Ectodermal cell (in vitro differentiated cells): ENCODE data around the gene IGLL5.

ENCODE experiments used
- H3K27ac ChIP-seq: 2 replicates; pipeline ENCODE4 v1.7.0; 2013; ENCODE audit warnings: mild to moderate bottlenecking, low read depth, low read length; ENCODE audit not compliant: insufficient read depth, poor library complexity, severe bottlenecking
- H3K27me3 ChIP-seq: 2 replicates; pipeline ENCODE4 v1.7.0; 2013; ENCODE audit warnings: mild to moderate bottlenecking, low read length; ENCODE audit not compliant: insufficient read depth, control insufficient read depth, poor library complexity, severe bottlenecking
- H3K36me3 ChIP-seq: one replicate; pipeline ENCODE4 v1.7.0; 2013; ENCODE audit warnings: low read length; ENCODE audit not compliant: control insufficient read depth, insufficient read depth
- H3K4me1 ChIP-seq: one replicate; pipeline ENCODE4 v1.7.0; 2013; ENCODE audit warnings: low read length; ENCODE audit not compliant: control insufficient read depth, insufficient read depth
- H3K4me3 ChIP-seq: 2 replicates; pipeline ENCODE4 v1.7.0; 2013; ENCODE audit warnings: low read depth, low read length, control low read depth; ENCODE audit not compliant: insufficient read depth
- H3K9me3 ChIP-seq: 2 replicates; pipeline ENCODE4 v1.7.0; 2013; ENCODE audit warnings: mild to moderate bottlenecking, low read length, moderate library complexity; ENCODE audit not compliant: control insufficient read depth
- WGBS, 2 experiments: methylation state at CpG; one replicate each; pipeline ENCODE4 v1.1.7; 2013; ENCODE audit warnings: missing lambda C conversion rate in 2 of 2; 5-methylcytosine and 5-hydroxymethylcytosine counted together

IGLL5 gene

DNA sequence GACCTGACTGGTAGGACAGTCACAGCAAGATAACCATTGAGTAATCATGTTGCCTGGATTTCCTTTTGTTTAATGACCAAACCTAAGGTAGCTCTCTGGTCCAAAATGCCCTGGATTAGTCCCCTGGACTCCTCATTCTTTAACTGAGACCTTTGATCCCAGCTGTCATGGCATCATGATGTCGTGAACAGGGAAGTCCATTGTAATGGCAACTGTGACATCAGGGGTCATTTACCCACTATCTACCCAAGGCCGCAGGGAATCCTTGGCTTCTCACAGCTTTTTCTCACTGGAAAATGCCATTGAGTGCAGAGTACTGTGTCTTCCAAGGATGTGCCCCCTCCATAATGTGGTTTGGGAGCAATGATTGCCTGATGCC, 29.1 kb upstream of the IGLL5 start:
- peak overlapping the region; percentile 33 for H3K27ac ChIP-seq
- peaks cover 19% of the 10 kb centered on the region for H3K27me3 ChIP-seq
- H3K4me3 ChIP-seq: no peak overlapping the region
- 74 to 86% methylated on average over 2 of the region's 2 CpGs for WGBS, 2 experiments
- H3K4me1 ChIP-seq: peaks cover 10% of the 10 kb centered on the region
- H3K36me3 ChIP-seq: no peaks in the 10 kb centered on the region
- H3K9me3 ChIP-seq: no peaks in the 10 kb centered on the region

DNA sequence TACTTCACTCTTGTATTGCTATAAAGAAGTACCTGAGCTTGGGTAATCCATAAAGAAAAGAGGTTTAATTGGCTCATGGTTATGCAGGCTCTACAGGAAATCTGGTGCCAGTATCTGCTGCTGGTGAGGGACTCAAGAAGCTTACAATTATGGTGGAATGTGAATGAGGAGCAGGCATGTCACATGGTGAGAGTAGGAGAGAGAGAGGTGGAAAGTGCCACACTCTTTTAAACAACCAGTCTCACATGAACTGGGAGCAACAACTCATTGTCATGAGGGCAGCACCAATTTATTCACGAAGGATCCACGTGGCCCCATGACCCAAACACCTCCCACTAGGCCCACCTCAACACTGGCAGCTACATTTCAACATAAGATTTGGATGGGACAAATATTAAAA, 24.6 kb upstream of the IGLL5 start:
- Histone ChIP-seq H3K36me3 (no peaks in the 10 kb centered on the region), H3K4me3 (no peak overlapping the region), H3K27me3 (peaks cover 40% of the 10 kb centered on the region), H3K9me3 (no peaks in the 10 kb centered on the region), H3K27ac (no peak overlapping the region), H3K4me1 (peaks cover 8% of the 10 kb centered on the region)
- 66 to 69% methylated on average over 2 of the region's 2 CpGs for WGBS, 2 experiments

DNA sequence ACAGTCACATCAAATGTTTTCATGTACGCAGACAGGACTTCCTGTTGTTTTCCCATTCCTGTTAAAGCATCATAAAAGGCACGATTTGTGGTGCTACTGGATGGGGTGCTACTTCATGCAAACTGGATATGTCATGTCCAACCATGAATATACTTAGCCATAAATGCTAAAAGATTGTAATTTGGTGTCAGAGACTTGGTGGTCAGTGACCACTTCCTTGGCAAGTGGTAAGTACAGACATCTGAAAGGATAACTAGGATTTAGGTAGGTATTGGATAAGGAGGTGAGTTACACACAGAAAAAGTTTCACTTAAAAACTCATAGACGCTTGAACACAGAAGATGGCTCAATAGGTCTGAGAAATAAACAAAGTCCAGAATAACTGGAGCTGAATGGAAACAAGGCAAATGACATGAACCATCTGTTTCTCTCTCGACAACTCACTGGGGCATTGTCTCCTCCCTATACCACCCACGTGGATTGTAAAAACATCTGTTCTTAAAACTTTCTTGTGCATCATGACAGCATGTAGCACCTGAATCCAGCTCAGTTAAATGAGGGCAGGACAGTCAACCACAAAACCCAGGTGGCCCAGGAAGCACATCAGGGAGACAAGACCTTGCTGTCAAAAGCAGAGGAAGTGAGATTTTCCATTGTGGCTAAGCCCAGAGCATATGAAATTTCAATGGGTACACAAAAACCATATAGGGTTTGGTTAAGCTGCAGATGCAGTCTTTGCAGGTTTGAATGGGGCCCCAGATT, 22.1 kb upstream of the IGLL5 start:
- Histone ChIP-seq H3K27ac (no peak overlapping the region), H3K4me3 (no peak overlapping the region), H3K9me3 (no peaks in the 10 kb centered on the region), H3K36me3 (no peaks in the 10 kb centered on the region), H3K27me3 (peaks cover 46% of the 10 kb centered on the region), H3K4me1 (no peaks in the 10 kb centered on the region)
- WGBS, 2 experiments: 72 to 81% methylated on average over 5 of the region's 5 CpGs

DNA sequence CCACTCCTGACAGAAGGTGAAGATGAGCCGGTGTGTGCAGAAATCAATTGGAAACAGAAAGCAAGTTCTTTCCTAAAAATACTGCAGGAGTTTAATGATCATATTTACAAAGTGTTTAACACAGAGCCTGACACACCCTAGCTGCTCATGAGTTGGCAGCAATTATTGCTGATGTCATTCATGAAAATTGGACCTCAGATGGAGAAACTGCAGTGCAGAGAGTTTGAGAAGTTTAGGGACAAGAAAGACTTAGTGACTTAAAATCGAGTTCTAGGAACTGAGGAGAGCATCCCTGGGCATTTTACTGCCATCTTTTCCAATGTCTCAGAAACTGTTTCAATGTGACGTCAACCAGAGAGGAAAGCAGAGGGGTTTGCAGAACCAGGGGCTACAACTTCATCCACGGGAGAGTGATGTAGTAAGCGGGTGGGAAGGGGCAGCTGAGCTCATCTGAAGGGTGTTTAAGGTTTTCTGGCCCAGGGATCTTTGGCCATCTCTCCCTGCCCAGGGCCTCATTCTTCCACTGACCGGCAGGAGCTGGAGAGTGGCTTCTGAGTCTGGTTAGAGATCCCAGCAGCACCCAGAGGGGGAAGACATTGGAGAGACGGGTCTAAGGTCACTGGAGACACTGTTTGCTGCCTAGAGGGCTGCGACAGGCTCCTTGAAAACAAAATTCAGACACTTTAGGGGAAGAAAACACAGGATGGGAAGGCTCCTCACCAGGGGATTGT, 21.1 kb upstream of the IGLL5 start:
- Histone ChIP-seq H3K36me3 (no peaks in the 10 kb centered on the region), H3K27me3 (peaks cover 39% of the 10 kb centered on the region), H3K27ac (no peak overlapping the region), H3K4me3 (no peak overlapping the region), H3K9me3 (no peaks in the 10 kb centered on the region), H3K4me1 (no peaks in the 10 kb centered on the region)
- WGBS, 2 experiments: 80 to 83% methylated on average over 8 of the region's 8 CpGs

DNA sequence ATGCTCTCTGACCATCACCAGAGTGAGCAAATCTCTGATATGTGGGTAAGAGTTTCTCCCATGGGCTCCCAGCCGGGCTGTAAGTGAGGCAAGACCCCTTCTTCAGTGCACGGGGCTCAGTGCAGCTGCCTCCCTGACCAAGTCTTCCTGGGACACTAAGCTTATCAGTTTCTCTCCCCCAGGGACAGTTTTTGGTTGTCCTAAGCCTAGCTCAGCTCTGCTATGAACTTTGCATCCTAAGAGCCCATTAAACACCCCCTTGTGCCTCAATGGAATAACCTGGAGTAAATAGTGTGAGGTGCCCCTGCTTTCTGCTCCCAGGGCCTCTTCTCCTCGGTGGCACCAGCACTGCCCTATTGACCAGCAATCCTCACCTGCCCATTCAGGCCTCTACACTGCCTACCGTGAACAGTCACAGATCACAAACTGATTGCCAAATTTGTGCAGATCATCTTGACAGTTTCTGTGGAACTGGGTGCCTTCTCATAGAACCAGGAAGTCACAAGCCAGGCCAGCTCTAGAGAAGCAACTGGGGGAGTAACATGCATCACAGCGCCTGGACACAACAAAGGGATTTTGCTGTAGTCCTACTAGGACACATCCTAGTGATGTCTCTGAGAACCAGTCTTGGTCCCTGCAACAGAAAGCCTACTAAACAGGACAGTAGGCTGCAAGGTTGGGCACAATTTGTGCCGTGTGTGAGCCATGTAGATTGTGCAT, 19.5 kb upstream of the IGLL5 start:
- Histone ChIP-seq H3K4me1 (no peaks in the 10 kb centered on the region), H3K9me3 (no peaks in the 10 kb centered on the region), H3K4me3 (no peak overlapping the region), H3K36me3 (no peaks in the 10 kb centered on the region), H3K27me3 (peaks cover 39% of the 10 kb centered on the region), H3K27ac (no peak overlapping the region)
- 83 to 88% methylated on average over 6 of the region's 6 CpGs for WGBS, 2 experiments

DNA sequence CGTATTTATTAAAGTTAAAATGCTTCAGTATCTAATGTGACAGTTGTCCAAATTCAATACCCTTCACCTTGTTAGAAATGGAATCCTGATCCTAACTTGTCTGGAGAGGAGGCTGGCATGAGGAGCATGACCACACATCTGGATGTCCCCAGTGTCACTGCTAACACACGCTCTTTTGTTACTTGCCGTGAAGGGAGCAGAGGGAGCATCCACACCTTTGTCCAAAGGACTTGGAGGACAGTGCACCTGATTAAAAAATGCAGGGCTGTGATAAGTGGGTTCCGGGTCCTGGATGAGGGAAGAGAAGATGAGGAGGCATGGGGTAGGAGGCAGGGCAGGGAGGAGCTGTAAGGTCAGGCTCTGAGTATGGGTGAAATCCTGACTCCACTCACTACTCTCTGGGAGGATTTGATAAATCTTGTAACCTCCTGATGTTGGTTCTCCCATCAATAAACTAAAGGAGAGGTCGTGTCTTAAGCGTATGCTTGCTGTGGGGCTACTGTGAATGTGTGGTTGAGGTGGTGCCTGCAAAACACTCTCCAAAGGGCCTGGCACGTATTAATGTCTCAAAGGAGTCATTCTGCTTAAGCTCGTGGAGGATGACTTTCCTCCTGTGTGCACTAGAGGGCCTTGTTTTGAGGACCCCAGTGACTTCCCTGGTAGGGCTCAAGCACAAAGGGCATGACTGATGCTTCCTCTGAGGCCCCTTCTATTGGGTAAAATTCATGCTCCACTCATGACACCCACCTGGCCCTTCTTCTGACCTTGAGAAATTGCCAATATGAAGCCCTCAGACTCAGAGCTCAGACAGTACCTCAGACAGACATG, 16.8 kb upstream of the IGLL5 start:
- Histone ChIP-seq H3K27me3 (peaks cover 34% of the 10 kb centered on the region), H3K4me3 (no peak overlapping the region), H3K4me1 (no peaks in the 10 kb centered on the region), H3K36me3 (no peaks in the 10 kb centered on the region), H3K27ac (no peak overlapping the region), H3K9me3 (no peaks in the 10 kb centered on the region)
- 65 to 70% methylated on average over 8 of the region's 8 CpGs for WGBS, 2 experiments

DNA sequence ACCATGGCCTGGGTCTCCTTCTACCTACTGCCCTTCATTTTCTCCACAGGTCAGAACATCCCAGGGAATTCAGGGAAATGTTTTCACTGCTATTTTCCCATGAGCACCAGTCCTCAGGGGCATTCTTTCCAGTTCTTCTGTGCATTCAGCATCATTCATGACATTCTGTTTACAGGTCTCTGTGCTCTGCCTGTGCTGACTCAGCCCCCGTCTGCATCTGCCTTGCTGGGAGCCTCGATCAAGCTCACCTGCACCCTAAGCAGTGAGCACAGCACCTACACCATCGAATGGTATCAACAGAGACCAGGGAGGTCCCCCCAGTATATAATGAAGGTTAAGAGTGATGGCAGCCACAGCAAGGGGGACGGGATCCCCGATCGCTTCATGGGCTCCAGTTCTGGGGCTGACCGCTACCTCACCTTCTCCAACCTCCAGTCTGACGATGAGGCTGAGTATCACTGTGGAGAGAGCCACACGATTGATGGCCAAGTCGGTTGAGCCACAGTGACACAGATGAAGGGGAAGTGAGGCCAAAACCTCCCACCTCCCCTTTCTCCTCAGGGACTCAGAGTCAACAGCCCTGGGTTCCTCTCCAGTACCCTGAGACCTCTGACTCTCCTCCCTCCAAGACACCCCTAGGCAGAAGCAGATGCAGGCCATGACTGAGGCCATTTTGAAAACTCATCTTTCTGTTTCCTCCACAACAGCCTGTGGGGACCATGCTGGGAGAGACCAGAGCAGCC, 15.9 kb upstream of the IGLL5 start:
- no peaks in the 10 kb centered on the region for H3K9me3 ChIP-seq
- no peak overlapping the region for H3K4me3 ChIP-seq
- H3K4me1 ChIP-seq: no peaks in the 10 kb centered on the region
- peaks cover 26% of the 10 kb centered on the region for H3K27me3 ChIP-seq
- H3K27ac ChIP-seq: no peak overlapping the region
- 92 to 93% methylated on average over 10 of the region's 10 CpGs for WGBS, 2 experiments
- H3K36me3 ChIP-seq: no peaks in the 10 kb centered on the region

DNA sequence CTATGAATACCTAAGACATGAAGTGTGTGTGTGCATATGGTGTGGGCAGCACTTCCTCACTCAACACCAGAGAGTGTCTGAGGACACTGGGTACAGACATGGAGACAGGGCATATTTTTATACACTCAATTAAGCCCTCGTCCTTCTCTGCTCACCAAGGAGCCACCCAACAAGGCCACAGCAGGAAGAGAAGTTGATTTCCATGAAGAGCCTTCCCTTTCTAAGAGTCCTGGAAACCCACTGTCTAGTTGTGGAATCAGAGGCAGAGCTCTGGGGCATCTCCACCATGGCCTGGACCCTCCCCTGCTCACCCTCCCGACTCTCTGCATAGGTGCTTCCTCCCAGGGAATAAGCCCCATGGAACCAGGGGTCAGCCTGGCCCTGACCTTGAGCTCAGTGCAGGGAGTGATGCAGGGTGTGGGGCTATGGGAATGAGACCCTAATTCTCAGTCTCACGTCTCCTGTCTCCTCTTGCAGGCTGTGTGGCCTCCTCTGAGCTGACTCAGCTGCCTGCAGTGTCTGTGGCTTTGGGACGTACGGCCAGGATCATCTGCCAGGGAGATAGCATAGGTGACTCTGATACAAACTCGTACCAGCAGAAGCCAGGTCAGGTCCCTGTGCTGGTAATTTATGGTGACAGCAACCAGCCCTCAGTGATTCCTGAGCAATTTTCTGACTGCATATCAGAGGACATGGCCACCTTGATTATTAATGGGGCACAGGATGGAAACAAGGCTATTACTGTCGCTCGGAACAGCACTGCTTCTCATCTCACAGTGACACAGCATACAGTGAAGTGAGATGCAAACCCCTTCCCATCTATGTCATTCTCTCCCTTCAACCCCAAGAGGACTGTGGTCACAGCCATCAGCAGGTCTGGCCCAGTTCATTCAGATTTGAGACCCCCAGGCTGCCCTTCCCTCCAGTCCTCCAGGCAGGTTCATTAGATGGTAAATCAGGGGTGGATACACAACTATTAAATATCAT, 14.6 kb upstream of the IGLL5 start:
- Histone ChIP-seq H3K4me3 (no peak overlapping the region), H3K36me3 (no peaks in the 10 kb centered on the region), H3K4me1 (no peaks in the 10 kb centered on the region), H3K9me3 (no peaks in the 10 kb centered on the region), H3K27me3 (peaks cover 14% of the 10 kb centered on the region), H3K27ac (no peak overlapping the region)
- WGBS, 2 experiments: 85 to 87% methylated on average over 8 of the region's 8 CpGs
